Ovary (tissue), 3 donors: ENCODE results near the gene CARD10.
"Not testable (repeated sequence)": the region's sequence is repeated elsewhere in the genome, so short reads cannot be mapped to it uniquely, and the experiment has no call there.

Experiments used
- CTCF ChIP-seq, 3 donors: fragments of 450-650 bp in 2 of 3; fragments of 200-600 bp in 1 of 3; IDR thresholded peaks; one replicate each; pipeline versions ENCODE4 v1.5.1 to v1.8.0; 2016 to 2022; ENCODE audit warnings: antibody characterized with exemption in 3 of 3, mild to moderate bottlenecking in 1 of 3
- POLR2A ChIP-seq: fragments of 450-650 bp; IDR thresholded peaks from one replicate; pipeline ENCODE4 v1.6.1; 2017; ENCODE audit warnings: antibody characterized with exemption, mild to moderate bottlenecking, moderate library complexity
- donor health status: DM: no; HTN: no; CAD: no.

GRCh38 chr22:37527081-37527752 lies 8.0 kb upstream of the CARD10 start:
- TF ChIP-seq CTCF (IDR thresholded peaks at IDR 0.05); POLR2A: not testable (repeated sequence)
